GM21737 (cell line): ENCODE results near the gene GCSH.
"Not testable (repeated sequence)": the region's sequence is repeated elsewhere in the genome, so short reads cannot be mapped to it uniquely, and the experiment has no call there.

Experiments
- ATAC-seq: cut with Tn5 transposase; IDR thresholded peaks from one replicate; pipeline ENCODE4 v1.9.1; 2021; ENCODE audit warnings: mild to moderate bottlenecking, moderate library complexity; ENCODE audit not compliant: unreplicated experiment

Gene GCSH

DNA sequence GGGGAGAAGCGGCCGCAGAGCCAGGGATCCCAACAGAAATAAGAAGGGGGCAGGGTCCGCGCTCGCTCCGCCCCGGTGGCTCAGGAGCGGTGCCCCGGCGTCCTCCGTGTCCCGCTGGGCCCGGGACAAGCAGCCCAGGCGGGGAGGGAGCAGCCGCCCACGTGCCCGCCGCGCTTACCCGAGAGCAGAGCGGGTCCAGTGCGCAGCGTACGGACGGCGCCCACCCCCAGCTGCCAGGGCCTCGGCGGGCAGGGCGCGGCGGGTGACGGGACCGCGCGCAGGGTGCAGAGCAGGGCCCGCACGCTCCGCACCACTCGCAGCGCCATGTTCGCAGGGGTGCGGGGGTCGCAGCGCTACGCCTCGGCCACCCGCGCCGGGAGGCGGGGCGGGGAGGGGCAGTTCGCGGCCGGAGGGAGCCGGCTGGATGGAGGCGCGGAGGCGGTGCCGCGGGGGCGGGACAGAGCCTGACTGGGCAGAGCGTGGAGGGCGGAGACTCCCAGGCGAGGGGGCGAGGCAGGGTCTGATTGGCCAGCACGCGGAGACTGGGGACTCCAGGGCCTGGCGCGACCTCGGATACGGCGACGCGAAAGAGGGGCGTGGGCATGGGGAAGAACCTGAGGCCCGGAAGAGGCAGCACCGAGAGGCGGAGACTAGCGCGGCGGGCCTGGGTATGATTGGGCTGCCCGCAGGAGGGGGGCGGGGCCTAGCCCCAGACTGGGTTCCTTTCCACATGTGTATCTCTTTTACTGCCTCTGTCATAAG, at the start of gene GCSH:
TSS of gene GCSH (minus strand) at position 443 of the 762 bp plus-strand sequence. CDS start at position 326, 117 bp downstream.
- ATAC-seq: peak; percentile 98

GRCh38 chr16:81143921-81144471, 47.8 kb upstream of the GCSH start:
- ATAC-seq: no peak

DNA sequence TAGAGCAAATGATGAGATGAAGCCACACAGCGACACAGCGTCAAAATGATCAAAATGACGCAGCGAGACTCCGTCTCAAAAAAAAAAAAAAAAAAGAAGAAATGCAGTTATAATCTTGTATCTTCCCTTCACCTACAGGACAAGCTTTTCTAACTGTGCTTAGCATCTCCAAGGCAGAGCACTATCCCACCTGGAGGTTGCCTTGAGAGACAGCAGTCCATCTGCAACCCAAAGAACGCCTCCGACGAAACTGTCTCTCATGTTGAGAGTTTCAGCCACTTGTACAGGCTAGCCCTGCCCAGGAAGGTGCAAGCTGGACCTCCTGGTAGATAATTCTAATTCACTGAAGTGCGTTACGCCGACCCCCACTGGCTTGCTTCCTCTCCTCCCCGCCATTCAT, 46.7 kb upstream of the GCSH start:
- no peak for ATAC-seq

- ATAC-seq: no peak
Observed at GRCh38 chr16:81140930-81141780, 45.0 kb upstream of the GCSH start.

GRCh38 chr16:81138831-81139557, 42.8 kb upstream of the GCSH start:
- no peak for ATAC-seq

- ATAC-seq: no peak
Observed at GRCh38 chr16:81137754-81138153, 41.6 kb upstream of the GCSH start.

DNA sequence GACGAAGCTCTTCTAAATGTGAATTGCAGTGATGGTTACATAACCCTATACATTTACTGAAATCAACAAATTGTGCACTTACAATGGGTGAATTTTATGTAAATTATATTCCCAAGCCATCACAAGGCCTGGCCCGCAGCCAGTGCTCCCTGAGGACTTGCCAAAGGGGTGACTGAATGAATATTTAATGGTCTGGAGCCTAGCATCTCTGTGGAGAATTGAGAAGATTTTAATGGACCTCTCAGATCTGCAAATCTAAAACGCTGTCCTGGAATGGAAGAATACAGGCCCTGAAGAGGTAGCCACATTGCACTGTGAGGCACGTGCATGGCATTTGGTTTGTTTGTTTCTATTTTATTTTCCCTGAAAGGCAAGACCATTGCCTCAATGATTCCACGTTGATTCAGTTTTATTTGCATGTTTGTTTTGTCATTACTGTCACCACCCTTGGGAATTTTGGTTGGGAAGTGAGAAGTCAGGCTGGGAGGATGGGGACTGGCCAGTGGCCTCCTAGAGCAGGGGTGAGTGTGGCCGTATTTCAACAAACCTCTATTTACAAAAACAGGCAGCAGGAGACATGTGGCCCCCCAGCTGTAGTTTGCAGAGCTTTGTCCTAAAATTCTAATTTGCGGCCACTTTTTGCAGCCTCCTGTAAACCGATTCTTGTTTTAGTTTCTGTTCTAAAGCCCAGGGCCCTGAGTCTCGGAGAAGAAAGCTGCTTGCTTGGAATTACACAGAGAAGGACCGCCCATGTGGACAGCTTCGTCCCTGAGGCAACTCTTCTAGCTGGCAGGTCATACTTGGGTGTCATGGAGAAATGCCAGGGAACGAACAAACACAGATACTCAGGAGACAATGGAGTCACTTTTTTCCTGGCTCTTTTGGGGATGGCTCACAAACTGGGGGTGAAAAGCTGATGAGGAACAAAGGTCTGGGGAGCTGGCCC, 40.5 kb upstream of the GCSH start:
- ATAC-seq: no peak

GRCh38 chr16:81130126-81130525, 33.9 kb upstream of the GCSH start:
- ATAC-seq: no peak

DNA sequence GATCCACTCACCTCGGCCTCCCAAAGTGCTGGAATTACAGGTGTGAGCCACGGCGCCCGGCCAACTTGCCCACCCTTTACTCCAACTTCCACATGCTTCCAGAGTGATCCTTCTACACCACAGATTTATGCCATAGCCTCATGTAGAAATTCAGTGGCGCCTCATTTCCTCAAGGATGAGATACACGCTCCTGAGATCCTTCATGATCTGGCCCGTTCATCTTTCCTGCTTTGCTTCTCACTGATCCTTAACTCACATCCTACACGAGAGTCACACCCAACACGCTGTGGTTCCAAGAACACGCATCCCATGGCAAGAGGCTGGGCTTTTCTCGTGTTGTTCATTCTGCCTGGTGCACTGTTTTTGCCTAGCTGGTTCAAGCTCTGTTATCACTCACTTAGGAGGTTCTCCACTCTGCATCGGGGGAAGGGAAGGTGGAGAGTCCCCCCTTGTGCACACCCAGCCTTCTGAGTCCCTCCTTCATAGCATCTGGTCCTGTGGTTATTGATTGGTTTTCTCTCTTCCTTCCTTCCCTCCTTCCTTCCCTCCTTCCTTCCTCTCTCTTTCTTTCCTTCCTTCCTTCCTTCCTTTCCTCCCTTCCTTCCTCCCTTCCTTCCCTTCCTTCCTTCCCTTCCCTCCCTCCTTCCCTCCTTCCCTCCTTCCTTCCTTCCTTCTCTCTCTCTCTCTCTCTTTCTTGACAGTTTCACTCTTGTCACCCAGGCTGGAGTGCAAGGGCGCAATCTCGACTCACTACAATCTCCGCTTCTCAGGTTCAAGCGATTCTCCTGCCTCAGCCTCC, 32.7 kb upstream of the GCSH start:
- ATAC-seq: no peak

GRCh38 chr16:81127051-81127450, 30.9 kb upstream of the GCSH start:
- no peak for ATAC-seq

- ATAC-seq: no peak
Observed at GRCh38 chr16:81123092-81123852, 27.1 kb upstream of the GCSH start.

DNA sequence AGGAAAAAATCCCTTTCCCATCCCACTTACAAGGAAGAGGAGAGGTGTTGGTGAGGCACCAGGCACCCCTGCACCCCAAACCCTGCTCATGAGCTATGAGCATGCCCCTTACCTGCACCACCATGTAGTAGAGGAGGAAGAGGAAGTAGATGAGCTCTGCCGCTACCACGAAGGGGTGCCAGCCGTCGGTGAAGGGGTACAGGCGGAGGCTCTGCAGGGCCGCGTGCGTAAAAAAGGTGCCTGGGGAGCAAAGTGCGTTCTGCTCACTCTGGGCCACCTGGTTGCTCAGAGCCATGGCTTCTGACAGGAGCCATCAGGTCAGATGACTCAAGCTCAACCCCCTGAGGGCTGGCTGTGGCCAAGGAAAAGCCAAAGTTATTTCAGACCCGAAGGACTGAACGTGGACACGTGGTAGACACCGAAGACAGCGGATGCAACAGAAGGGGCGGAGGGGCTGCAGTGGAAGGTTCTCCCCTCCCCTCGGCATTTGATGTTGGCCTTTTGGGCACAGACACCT, 25.3 kb upstream of the GCSH start:
- ATAC-seq: no peak

- ATAC-seq: no peak
Observed at GRCh38 chr16:81117436-81117835, 21.2 kb upstream of the GCSH start.

- no peak for ATAC-seq
Observed at GRCh38 chr16:81116285-81116684, 20.1 kb upstream of the GCSH start.

GRCh38 chr16:81112453-81112852, 16.3 kb upstream of the GCSH start:
- ATAC-seq: no peak

GRCh38 chr16:81109274-81109673, 13.1 kb upstream of the GCSH start:
- not testable (repeated sequence) for ATAC-seq

GRCh38 chr16:81107511-81107910, 11.3 kb upstream of the GCSH start:
- ATAC-seq: no peak

DNA sequence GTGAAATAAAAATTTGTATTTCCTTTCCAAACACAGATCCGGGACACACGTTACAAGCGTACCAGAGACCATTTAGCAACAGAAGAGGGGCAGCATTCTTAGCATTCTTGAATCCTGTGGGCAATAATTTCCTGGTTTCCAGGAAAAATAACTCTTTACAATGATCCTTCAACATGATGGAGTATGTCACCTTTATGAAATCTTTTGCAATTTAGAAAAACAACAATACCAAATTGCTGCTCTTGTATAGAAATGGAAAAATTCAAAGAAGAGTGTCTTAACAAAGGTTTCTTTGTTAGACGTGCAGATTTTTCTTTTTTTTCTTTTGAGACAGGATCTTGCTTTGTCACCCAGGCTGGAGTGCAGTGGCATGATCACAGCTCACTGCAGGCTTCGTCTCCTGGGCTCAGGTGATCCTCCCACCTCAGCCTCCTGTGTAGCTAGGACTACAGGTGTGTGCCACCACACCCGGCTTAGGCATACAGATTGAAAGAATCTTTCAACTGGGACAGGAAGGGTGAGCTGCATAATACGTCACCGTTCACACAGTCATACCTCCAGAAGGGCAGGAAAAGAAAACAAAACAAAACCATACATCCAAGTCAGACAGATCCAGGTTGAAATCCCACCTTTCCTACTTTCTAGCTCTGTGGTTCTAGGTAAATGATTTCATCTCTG, 10.8 kb upstream of the GCSH start:
- no peak for ATAC-seq
